Adipocyte (in vitro differentiated cells): ENCODE data around the gene THSD8.
A peak's percentile ranks its signal among the peaks of the same experiment; 100 is the strongest.

Source experiments
- DNase-seq: peaks from one replicate; pipeline ENCODE4 v3.0.0-alpha.2; 2015; ENCODE audit warnings: low read depth
- H3K27me3 ChIP-seq: replicated peaks from 2 replicates; pipeline ENCODE4 v1.7.0; 2013; ENCODE audit warnings: mild to moderate bottlenecking, low read length, moderate library complexity; ENCODE audit not compliant: control insufficient read depth, insufficient read depth
- H3K36me3 ChIP-seq: 2 replicates; pipeline ENCODE4 v1.7.0; 2013; ENCODE audit warnings: low read length, mild to moderate bottlenecking, moderate library complexity; ENCODE audit not compliant: control insufficient read depth, insufficient read depth, severe bottlenecking
- H3K4me1 ChIP-seq: 2 replicates; pipeline ENCODE4 v1.7.0; 2013; ENCODE audit warnings: mild to moderate bottlenecking, low read length, moderate library complexity; ENCODE audit not compliant: control insufficient read depth, insufficient read depth
- H3K4me3 ChIP-seq: 2 replicates; pipeline ENCODE4 v1.7.0; 2013; ENCODE audit warnings: mild to moderate bottlenecking, low read length, moderate library complexity
- H3K9ac ChIP-seq: 2 replicates; pipeline ENCODE4 v1.7.0; 2013; ENCODE audit warnings: mild to moderate bottlenecking, low read length, moderate library complexity
- H3K9me3 ChIP-seq: 2 replicates; pipeline ENCODE4 v1.7.0; 2013; ENCODE audit warnings: mild to moderate bottlenecking, low read length, moderate library complexity; ENCODE audit not compliant: control insufficient read depth

Gene THSD8

DNA sequence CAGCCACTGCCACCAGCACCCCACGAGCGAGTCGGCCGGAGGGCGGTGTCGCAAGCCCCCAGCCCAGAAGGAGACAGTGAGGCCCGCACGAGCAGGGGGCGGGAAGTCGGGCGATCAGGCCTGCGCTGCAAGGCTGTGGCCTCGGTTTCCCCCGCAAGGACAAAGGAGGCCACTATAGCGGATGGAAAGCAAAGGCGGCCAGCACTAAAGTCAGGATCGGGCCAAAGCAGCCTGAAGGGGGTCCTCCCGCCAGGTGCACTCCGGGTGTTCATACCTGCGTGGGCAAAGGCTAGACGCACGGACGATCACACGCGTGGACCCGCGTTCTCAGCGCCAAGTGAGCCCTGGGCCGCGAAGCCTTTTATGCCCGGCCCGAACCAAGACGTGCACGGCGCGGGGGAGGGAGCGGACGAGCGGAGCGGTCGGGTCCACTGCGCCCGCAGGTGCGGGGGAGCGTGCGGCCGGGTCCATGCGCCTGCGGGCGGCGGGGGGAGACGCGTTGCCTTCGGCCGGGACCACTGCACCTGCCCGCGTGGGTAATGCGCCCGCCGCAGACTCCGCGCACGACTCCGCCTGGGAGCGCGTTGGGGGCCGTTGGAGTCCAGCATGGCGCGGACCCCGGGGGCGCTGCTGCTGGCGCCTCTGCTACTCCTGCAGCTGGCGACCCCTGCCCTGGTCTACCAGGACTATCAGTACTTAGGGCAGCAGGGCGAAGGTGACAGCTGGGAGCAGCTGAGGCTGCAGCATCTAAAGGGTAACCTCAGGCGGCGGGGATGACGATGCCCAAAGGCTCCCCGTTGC, at the start of gene THSD8, which contains the start of gene PRDX2:
TSS of gene THSD8 (plus strand) at position 604 of the 801 bp plus-strand sequence. CDS start at position 607, 3 bp downstream.
TSS of gene PRDX2 (minus strand) at position 335 of the 801 bp plus-strand sequence. CDS start 539 bp downstream, outside the sequence.
- H3K9ac ChIP-seq: peak within 1 kb of the TSS; percentile 94
- DNase-seq: peak; percentile 88
- peaks cover 27% of the 10 kb centered on the region for H3K4me1 ChIP-seq
- no peaks in the 10 kb centered on the region for H3K27me3 ChIP-seq
- H3K4me3 ChIP-seq: peak within 1 kb of the TSS; percentile 89
- peaks cover 16% of the 10 kb centered on the region for H3K36me3 ChIP-seq
- no peaks in the 10 kb centered on the region for H3K9me3 ChIP-seq

DNA sequence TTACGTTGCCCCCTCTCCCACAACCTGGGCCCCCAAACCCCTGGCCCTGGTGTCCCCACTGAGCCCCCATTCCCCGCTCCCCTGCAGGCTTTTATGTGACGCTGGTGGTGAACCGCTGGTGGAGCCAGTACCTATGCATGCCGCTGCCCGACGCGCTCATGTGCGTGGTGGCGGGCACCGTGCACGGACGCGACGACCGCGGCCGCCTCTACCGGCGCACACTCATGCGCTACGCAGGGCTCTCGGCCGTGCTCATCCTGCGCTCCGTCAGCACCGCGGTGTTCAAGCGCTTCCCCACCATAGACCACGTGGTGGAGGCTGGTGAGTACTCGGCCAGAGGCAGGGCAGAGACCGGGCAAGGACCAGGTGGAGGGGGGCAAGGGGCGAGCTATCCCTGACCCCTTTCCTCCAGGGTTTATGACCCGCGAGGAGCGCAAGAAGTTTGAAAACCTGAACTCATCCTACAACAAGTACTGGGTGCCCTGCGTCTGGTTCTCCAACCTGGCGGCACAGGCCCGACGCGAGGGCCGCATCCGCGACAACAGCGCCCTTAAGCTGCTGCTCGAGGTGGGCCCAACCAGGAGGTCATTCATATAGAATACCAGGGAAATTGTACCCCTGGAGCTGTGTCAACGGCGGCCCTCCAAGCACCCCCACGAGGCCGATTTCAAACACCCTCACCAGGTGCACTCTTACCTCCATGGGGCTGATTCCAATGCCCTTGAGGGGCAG, 47.2 kb upstream of the THSD8 start:
- Histone ChIP-seq H3K4me3 (no peak overlapping the region), H3K4me1 (peaks cover 12% of the 10 kb centered on the region), H3K9ac (no peak overlapping the region), H3K27me3 (peaks cover 21% of the 10 kb centered on the region), H3K9me3 (no peaks in the 10 kb centered on the region), H3K36me3 (no peaks in the 10 kb centered on the region)
- DNase-seq: no peak

GRCh38 chr19:12756150-12756883, 45.6 kb upstream of the THSD8 start:
- Histone ChIP-seq H3K9ac (no peak overlapping the region), H3K4me1 (peaks cover 3% of the 10 kb centered on the region), H3K4me3 (no peak overlapping the region), H3K27me3 (peaks cover 10% of the 10 kb centered on the region), H3K36me3 (no peaks in the 10 kb centered on the region), H3K9me3 (no peaks in the 10 kb centered on the region)
- no peak for DNase-seq

GRCh38 chr19:12757544-12758274, 44.2 kb upstream of the THSD8 start:
- H3K4me1 ChIP-seq: peaks cover 3% of the 10 kb centered on the region
- peaks cover 4% of the 10 kb centered on the region for H3K27me3 ChIP-seq
- DNase-seq: peak; percentile 82
- H3K9ac ChIP-seq: peak overlapping the region; percentile 56
- no peaks in the 10 kb centered on the region for H3K9me3 ChIP-seq
- peak overlapping the region; percentile 62 for H3K4me3 ChIP-seq
- peaks cover 9% of the 10 kb centered on the region for H3K36me3 ChIP-seq

DNA sequence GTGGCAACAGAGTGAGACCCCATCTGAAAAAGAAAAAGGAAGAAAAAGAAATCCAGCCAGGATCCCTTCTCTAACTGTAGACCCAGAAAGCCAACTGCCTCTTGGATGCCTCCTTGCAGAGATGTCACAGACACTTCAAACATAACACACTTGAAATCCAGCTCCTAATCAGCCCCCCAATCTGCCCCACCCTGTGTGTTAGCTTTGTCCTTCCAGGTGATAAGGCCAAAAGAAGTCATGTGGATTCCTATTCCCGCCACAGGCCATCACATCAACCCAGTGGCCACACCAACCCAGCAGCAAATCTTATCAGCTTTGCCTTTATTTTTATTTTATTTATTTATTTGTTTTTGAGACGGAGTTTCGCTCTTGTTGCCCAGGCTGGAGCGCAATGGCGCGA, 42.2 kb upstream of the THSD8 start:
- no peaks in the 10 kb centered on the region for H3K27me3 ChIP-seq
- H3K9ac ChIP-seq: no peak overlapping the region
- DNase-seq: no peak
- H3K9me3 ChIP-seq: no peaks in the 10 kb centered on the region
- H3K4me1 ChIP-seq: peaks cover 3% of the 10 kb centered on the region
- H3K4me3 ChIP-seq: no peak overlapping the region
- peaks cover 21% of the 10 kb centered on the region for H3K36me3 ChIP-seq

DNA sequence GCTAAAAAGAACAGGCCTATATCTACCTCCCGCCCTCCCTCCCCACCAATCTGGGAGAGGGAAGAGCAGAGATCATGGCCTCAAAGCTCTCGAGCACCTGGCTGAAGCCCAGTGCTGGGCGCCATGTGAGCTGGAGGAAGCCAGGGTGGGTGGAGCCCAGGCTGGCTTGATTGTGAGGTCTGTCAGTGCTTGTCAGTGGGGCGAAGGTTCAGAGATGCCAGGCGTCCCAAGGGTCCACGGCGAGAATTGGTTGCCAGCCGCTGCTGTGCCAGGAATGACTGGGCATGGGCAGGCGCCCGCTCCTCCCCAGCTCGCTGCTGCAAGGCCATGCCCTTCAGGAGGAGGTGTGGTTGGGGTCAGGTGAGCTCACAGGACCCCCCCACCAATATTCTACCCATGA, 38.8 kb upstream of the THSD8 start:
- H3K27me3 ChIP-seq: no peaks in the 10 kb centered on the region
- H3K4me3 ChIP-seq: no peak overlapping the region
- peaks cover 44% of the 10 kb centered on the region for H3K36me3 ChIP-seq
- DNase-seq: no peak
- H3K9ac ChIP-seq: no peak overlapping the region
- no peaks in the 10 kb centered on the region for H3K9me3 ChIP-seq
- H3K4me1 ChIP-seq: no peaks in the 10 kb centered on the region

- H3K36me3 ChIP-seq: peaks cover 46% of the 10 kb centered on the region
These were observed 37.2 kb upstream of the THSD8 start for GRCh38 chr19:12764698-12765097.

GRCh38 chr19:12766051-12766521, 35.8 kb upstream of the THSD8 start:
- H3K9me3 ChIP-seq: no peaks in the 10 kb centered on the region
- H3K27me3 ChIP-seq: no peaks in the 10 kb centered on the region
- H3K4me1 ChIP-seq: no peaks in the 10 kb centered on the region
- H3K36me3 ChIP-seq: peaks cover 52% of the 10 kb centered on the region
- peak; percentile 82 for DNase-seq
- peak overlapping the region; percentile 73 for H3K4me3 ChIP-seq
- peak overlapping the region; percentile 42 for H3K9ac ChIP-seq

More at GRCh38 chr19:12764698-12765097, 37.2 kb upstream of the THSD8 start:
- no peak for DNase-seq
- no peak overlapping the region for H3K4me3 ChIP-seq
- H3K27me3 ChIP-seq: no peaks in the 10 kb centered on the region
- no peak overlapping the region for H3K9ac ChIP-seq
- H3K4me1 ChIP-seq: no peaks in the 10 kb centered on the region
- no peaks in the 10 kb centered on the region for H3K9me3 ChIP-seq

DNA sequence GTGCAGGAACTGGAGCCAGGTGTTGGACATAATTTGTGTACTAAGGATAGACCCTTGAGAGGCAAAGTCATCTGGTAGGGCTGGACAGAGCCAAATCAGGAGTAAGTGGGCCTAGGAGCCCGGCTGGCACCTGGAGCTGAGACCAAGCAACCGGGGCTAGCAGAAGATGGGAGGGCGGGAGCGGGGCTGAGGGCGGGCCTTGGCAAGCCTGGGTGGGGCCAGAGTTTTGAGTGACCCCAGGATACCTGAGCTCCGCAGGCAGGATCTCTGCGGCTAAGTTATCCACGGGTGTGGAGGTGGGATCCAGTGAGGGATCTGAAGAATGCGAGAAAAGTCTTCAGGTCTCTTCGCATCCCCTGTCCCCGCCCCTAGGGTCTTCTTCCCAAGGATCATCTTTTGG, 34.7 kb upstream of the THSD8 start:
- Histone ChIP-seq H3K4me1 (peaks cover 4% of the 10 kb centered on the region), H3K9ac (no peak overlapping the region), H3K36me3 (peaks cover 51% of the 10 kb centered on the region), H3K9me3 (no peaks in the 10 kb centered on the region), H3K27me3 (no peaks in the 10 kb centered on the region), H3K4me3 (no peak overlapping the region)
- DNase-seq: no peak

DNA sequence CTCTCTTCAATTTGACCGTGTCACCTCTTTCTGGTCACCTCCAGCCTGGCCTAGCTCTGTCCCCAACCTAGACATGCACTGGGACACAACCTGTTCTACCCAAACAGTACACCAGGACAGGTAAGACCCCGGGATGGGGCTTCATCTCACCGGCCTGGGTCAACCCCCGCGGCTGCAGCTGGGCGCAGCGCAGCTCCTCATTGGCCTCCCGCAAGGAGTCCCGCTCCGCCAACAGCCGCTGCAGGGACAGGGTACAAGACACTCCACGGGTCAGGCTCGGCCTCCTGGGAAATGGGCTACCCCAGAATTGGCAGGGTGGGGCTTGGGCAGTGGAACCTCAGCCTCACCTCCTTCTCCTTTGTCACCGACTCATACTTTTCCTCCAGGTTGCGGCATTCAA, 34.2 kb upstream of the THSD8 start:
- no peak overlapping the region for H3K4me3 ChIP-seq
- H3K9me3 ChIP-seq: no peaks in the 10 kb centered on the region
- no peaks in the 10 kb centered on the region for H3K27me3 ChIP-seq
- H3K9ac ChIP-seq: no peak overlapping the region
- H3K36me3 ChIP-seq: peaks cover 46% of the 10 kb centered on the region
- H3K4me1 ChIP-seq: peaks cover 9% of the 10 kb centered on the region
- DNase-seq: no peak
